A549 (cell line): ENCODE measurements around the gene EMILIN1.

Experiments
- CHD2 ChIP-seq: fragments of 150-350 bp; IDR thresholded peaks from 2 replicates; pipeline ENCODE4 v1.6.1; 2014; ENCODE audit warnings: low read length; ENCODE audit not compliant: partially characterized antibody
- CTCF ChIP-seq: fragments of >200 bp; sonication (Bioruptor Twin); formaldehyde crosslinking; IDR thresholded peaks from 3 replicates; pipeline ENCODE4 v1.5.1; 2016
- EP300 ChIP-seq, 2 experiments: fragments of >200 bp; sonication (Bioruptor Twin); formaldehyde crosslinking; IDR thresholded peaks; 2 replicates in 1 of 2; 3 replicates in 1 of 2; pipeline ENCODE4 v1.6.1; 2016 to 2017
- FOSB ChIP-seq: fragments of 250-450 bp; sonication (Bioruptor Pico); IDR thresholded peaks from 2 replicates; pipeline ENCODE4 v1.5.0; 2020; ENCODE audit warnings: mild to moderate bottlenecking, moderate library complexity
- PBX3 ChIP-seq: IDR thresholded peaks from 2 replicates; pipeline ENCODE4 v1.6.1; 2012
- POLR2A ChIP-seq: IDR thresholded peaks from 2 replicates; pipeline ENCODE4 v1.6.1; 2012; ENCODE audit warnings: mild to moderate bottlenecking, low read length

- TF ChIP-seq CTCF (no peak), EP300 (IDR thresholded peaks at IDR 0.05) (no peak), PBX3 (no peak), CHD2 (no peak), FOSB (CRISPR knock-in tag) (no peak), POLR2A (peak; percentile 89)
Observed at GRCh38 chr2:27123302-27124150, 45.1 kb downstream of the EMILIN1 start, which contains the start of gene ABHD1.
